Panc1 (cell line): ENCODE measurements around the gene HTR3B. TPM values are rescaled to one million over a fixed set of nuclear protein-coding genes. Genes with fewer than 3 reads are reported as not detected.
"Not testable (repeated sequence)": the region's sequence is repeated elsewhere in the genome, so short reads cannot be mapped to it uniquely, and the experiment has no call there.

Experiments used
- ATAC-seq: fragments of 200-7000 bp; cut with Tn5 transposase; 2 replicates; pipeline ENCODE4 v1.9.1; 2020; ENCODE audit warnings: mild to moderate bottlenecking, moderate library complexity
- BruUV-seq: library from RNA; stranded (reverse); fragments of 400-500 nt; replicated peaks from 2 replicates; lab custom pipeline; 2021; lab: Mats Ljungman, UMichigan
- CTCF ChIA-PET: fragments of 300-600 bp; sonication (Branson Sonifier 250); formaldehyde crosslinking; loops from one replicate; lab custom pipeline; 2022; ENCODE audit warnings: antibody characterized with exemption; lab: Charles Lee
- POLR2A ChIA-PET: fragments of 300-600 bp; sonication (Branson Sonifier 250); formaldehyde crosslinking; loops from one replicate; lab custom pipeline; 2022; ENCODE audit warnings: antibody characterized with exemption; lab: Charles Lee
- DNase-seq: peaks from one replicate; pipeline ENCODE4 v3.0.0-alpha.2; 2010; ENCODE audit warnings: low read depth, low spot score
- H3K27ac ChIP-seq: 2 replicates; pipeline ENCODE4 v1.5.1; 2011; ENCODE audit warnings: mild to moderate bottlenecking, low read length, inconsistent platforms
- H3K27me3 ChIP-seq: fragments of 200-500 bp; sonication (Bioruptor generic); 2 replicates; pipeline ENCODE4 v1.6.0; 2014; ENCODE audit warnings: low read length, inconsistent platforms; ENCODE audit not compliant: control insufficient read depth, insufficient read depth
- H3K36me3 ChIP-seq: fragments of 200-500 bp; sonication (Bioruptor generic); 2 replicates; pipeline ENCODE4 v1.5.1; 2014; ENCODE audit warnings: inconsistent platforms, mild to moderate bottlenecking, low read length, moderate library complexity; ENCODE audit not compliant: control insufficient read depth, insufficient read depth
- H3K4me1 ChIP-seq: 2 replicates; pipeline ENCODE4 v1.5.1; 2011; ENCODE audit warnings: inconsistent platforms, mild to moderate bottlenecking, low read length, moderate library complexity; ENCODE audit not compliant: control insufficient read depth, insufficient read depth
- H3K4me3 ChIP-seq, 2 experiments: 2 replicates each; pipeline ENCODE4 v1.5.1; 2011 to 2012; ENCODE audit warnings: low read depth in 2 of 2, low read length in 2 of 2, mild to moderate bottlenecking in 2 of 2, inconsistent platforms in 1 of 2, moderate library complexity in 1 of 2
- H3K9me3 ChIP-seq: fragments of 200-500 bp; sonication (Bioruptor generic); 2 replicates; pipeline ENCODE4 v1.5.1; 2014; ENCODE audit warnings: low read depth, mild to moderate bottlenecking, inconsistent platforms, low read length, moderate library complexity; ENCODE audit not compliant: control insufficient read depth, insufficient read depth
- POLR2AphosphoS5 ChIP-seq: IDR thresholded peaks from 2 replicates; pipeline ENCODE4 v1.6.1; 2012; ENCODE audit warnings: mild to moderate bottlenecking, low read depth, low read length, moderate library complexity
- SIN3A ChIP-seq: IDR thresholded peaks from 2 replicates; pipeline ENCODE4 v1.6.1; 2012; ENCODE audit warnings: low read depth, mild to moderate bottlenecking, low read length, moderate library complexity, borderline replicate concordance; ENCODE audit not compliant: insufficient read depth
- TCF7L2 ChIP-seq: IDR thresholded peaks from 2 replicates; pipeline ENCODE4 v1.6.1; 2011; ENCODE audit warnings: mild to moderate bottlenecking, low read depth, low read length, inconsistent platforms
- in situ Hi-C: cut with HindIII; loops from 2 replicates; pipeline ENCODE4 v1.10.0; 2016; ENCODE audit warnings: low sequenced_read_pairs, low pct_unique_long_range_greater_than_20kb
- intact Hi-C: fragments of 100-400 bp; cut with micrococcal nuclease; formaldehyde crosslinking; loops from one replicate; pipeline ENCODE4 v1.10.0; 2022; ENCODE audit not compliant: unreplicated experiment
- total RNA-seq: library from RNA; stranded (reverse); gene quantifications from one replicate; pipeline ENCODE4 v1.2.1, GENCODE V29; 2021; ENCODE audit not compliant: unreplicated experiment
- TF ChIP-seq, protein P1 (sequence below), 2 experiments: IDR thresholded peaks; 2 replicates each; pipeline ENCODE4 v1.6.1; 2011 to 2012; ENCODE audit warnings: low read depth in 2 of 2, control low read depth in 1 of 2, low read length in 1 of 2, mild to moderate bottlenecking in 1 of 2, moderate library complexity in 1 of 2; ENCODE audit not compliant: insufficient read depth in 1 of 2
- TF ChIP-seq, protein P2 (sequence below): fragments of 450-650 bp; IDR thresholded peaks from 2 replicates; pipeline ENCODE4 v1.5.1; 2017; ENCODE audit warnings: mild to moderate bottlenecking

Gene HTR3B
- total RNA-seq, 1 experiment from 2014 or later: not detected

DNA sequence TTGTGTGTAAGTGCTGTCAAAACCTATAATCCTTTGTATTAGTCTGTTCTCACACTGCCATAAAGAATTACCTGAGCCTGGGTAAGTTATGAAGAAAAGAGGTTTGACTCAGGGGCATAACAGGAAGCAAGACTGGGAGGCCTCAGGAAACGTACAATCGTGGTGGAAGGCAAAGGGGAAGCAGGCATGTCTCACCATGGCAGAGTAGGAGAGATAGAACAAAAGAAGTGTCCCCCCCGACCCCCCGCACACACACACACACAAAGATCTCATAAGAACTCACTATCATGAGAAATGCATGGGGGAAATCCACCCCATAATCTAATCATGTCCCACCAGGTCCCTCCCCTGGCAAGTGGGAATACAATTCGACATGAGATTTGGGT lies 26.9 kb upstream of the HTR3B start:
- CTCF ChIA-PET: no interaction called here
- H3K27me3 ChIP-seq: no peaks in the 10 kb centered on the region
- no peak for TF ChIP-seq SIN3A
- TF ChIP-seq, protein P1, sequence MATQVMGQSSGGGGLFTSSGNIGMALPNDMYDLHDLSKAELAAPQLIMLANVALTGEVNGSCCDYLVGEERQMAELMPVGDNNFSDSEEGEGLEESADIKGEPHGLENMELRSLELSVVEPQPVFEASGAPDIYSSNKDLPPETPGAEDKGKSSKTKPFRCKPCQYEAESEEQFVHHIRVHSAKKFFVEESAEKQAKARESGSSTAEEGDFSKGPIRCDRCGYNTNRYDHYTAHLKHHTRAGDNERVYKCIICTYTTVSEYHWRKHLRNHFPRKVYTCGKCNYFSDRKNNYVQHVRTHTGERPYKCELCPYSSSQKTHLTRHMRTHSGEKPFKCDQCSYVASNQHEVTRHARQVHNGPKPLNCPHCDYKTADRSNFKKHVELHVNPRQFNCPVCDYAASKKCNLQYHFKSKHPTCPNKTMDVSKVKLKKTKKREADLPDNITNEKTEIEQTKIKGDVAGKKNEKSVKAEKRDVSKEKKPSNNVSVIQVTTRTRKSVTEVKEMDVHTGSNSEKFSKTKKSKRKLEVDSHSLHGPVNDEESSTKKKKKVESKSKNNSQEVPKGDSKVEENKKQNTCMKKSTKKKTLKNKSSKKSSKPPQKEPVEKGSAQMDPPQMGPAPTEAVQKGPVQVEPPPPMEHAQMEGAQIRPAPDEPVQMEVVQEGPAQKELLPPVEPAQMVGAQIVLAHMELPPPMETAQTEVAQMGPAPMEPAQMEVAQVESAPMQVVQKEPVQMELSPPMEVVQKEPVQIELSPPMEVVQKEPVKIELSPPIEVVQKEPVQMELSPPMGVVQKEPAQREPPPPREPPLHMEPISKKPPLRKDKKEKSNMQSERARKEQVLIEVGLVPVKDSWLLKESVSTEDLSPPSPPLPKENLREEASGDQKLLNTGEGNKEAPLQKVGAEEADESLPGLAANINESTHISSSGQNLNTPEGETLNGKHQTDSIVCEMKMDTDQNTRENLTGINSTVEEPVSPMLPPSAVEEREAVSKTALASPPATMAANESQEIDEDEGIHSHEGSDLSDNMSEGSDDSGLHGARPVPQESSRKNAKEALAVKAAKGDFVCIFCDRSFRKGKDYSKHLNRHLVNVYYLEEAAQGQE (IDR thresholded peaks at IDR 0.05; ENCODE audit: insufficient read depth in 1 of 2, low read depth in 2 of 2, low read length in 1 of 2): no peak
- TF ChIP-seq POLR2AphosphoS5: no peak
- TF ChIP-seq, protein P2, sequence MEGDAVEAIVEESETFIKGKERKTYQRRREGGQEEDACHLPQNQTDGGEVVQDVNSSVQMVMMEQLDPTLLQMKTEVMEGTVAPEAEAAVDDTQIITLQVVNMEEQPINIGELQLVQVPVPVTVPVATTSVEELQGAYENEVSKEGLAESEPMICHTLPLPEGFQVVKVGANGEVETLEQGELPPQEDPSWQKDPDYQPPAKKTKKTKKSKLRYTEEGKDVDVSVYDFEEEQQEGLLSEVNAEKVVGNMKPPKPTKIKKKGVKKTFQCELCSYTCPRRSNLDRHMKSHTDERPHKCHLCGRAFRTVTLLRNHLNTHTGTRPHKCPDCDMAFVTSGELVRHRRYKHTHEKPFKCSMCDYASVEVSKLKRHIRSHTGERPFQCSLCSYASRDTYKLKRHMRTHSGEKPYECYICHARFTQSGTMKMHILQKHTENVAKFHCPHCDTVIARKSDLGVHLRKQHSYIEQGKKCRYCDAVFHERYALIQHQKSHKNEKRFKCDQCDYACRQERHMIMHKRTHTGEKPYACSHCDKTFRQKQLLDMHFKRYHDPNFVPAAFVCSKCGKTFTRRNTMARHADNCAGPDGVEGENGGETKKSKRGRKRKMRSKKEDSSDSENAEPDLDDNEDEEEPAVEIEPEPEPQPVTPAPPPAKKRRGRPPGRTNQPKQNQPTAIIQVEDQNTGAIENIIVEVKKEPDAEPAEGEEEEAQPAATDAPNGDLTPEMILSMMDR: no peak
- TF ChIP-seq TCF7L2: no peak
- H3K9me3 ChIP-seq: no peaks in the 10 kb centered on the region
- POLR2A ChIA-PET: no interaction called here
- intact Hi-C loops: no loop called here
- DNase-seq: no peak
- ATAC-seq: no peak
- BruUV-seq: no TSS peak
- no peak overlapping the region for H3K27ac ChIP-seq
- H3K4me1 ChIP-seq: peaks cover 22% of the 10 kb centered on the region
- in situ Hi-C loops: no loop called here
- no peaks in the 10 kb centered on the region for H3K36me3 ChIP-seq
- no peak overlapping the region for H3K4me3 ChIP-seq

DNA sequence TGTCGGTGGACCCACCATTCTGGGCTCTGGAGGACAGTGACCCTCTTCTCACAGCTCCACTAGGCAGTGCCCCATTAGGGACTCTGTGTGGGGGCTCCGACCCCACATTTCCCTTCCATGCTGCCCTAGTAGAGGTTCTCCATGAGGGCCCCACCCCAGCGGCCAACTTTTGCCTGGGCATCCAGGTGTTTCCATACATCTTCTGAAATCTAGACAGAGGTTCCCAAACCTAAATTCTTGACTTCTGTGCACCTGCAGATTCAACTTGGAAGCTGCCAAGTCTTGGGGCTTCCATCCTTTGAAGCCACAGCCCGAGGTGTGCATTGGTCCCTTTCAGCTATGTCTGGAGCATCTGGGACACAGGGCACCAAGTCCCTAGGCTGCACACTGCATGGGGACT lies 25.1 kb upstream of the HTR3B start:
- ATAC-seq, DNase-seq, H3K36me3 ChIP-seq, H3K27me3 ChIP-seq, H3K27ac ChIP-seq, BruUV-seq, H3K4me3 ChIP-seq, H3K9me3 ChIP-seq, in situ Hi-C loops, intact Hi-C loops, H3K4me1 ChIP-seq, CTCF ChIA-PET: not testable (repeated sequence)
- POLR2A ChIA-PET: interaction anchor here (0.6 kb wide), 1 partner anchor 14 kb away, joined by 3 read pairs; no protein-coding TSS in a partner anchor

DNA sequence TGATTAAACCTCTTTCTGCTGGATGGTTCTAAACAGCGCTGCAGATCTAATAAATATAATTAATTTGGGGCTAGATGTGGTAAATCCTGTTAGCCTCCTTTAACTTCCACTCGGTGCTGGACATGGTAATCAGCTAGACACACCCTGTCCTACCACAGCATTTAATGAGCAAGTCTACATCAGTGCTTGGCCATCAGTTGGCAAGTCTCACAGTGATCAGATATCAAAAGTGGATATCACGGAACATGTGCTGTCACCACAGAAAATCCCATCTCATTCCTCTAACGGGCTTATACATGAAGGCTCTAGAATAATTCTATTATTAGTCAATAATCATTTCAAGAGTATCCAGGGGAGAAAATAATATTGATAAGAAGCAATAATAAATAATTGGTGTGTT lies 23.6 kb upstream of the HTR3B start:
- Histone ChIP-seq H3K36me3 (no peaks in the 10 kb centered on the region), H3K27me3 (no peaks in the 10 kb centered on the region), H3K9me3 (no peaks in the 10 kb centered on the region), H3K4me3 (no peak overlapping the region), H3K27ac (no peak overlapping the region), H3K4me1 (peaks cover 7% of the 10 kb centered on the region)
- TF ChIP-seq POLR2AphosphoS5: no peak
- TF ChIP-seq, protein P1 (IDR thresholded peaks at IDR 0.05; ENCODE audit: insufficient read depth in 1 of 2, low read depth in 2 of 2, low read length in 1 of 2): no peak
- TF ChIP-seq, protein P2: no peak
- TF ChIP-seq TCF7L2: no peak
- no peak for TF ChIP-seq SIN3A
- DNase-seq: no peak
- in situ Hi-C loops (no loop called here), intact Hi-C loops (no loop called here)
- no peak for ATAC-seq
- POLR2A ChIA-PET: no interaction called here
- no TSS peak for BruUV-seq
- CTCF ChIA-PET: no interaction called here
